Measurements from ENCODE around the gene CBLN3. TPM values are rescaled to one million over a fixed set of nuclear protein-coding genes. Genes with fewer than 3 reads are reported as not detected.

Gene CBLN3
- total RNA-seq, 1 experiment from 2014 or later = 0.15 TPM

DNA sequence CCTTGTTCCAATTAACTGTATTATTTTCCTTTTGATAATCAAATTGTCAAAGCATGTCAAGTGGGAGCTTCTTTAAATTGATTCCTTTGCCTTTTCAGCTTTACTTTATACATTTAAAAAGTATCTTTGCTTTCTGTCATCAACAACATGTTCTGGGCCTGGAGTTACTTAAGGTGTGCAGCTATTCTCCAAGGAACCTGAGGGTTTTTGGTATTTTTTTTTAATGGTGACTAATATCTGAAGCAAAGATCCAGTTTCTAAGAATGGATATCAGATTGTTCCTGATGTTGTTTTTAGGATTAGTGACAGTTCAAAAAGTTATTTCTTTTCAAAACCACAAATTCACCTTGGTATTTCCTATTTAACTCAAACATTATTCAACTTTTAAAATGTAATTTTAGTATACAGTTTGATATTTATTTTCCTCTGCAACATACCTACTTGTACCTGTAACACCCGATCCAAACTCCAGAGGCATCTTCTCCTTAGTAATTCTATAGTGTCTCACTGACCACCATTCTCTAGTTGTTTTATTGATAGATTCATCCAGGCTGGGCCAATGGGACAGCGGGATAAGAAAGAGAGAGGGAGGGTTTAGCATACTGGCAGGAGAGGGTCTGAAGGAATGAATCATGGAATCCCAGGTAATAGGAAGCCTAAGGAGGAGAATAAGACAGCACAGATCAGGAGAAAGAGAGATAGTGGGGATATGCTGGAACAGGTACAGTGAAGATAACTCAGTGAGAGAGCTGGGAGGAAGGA lies 3.1 kb downstream of the CBLN3 start:
- DNase-seq (ENCODE audit: low read depth) = no peak

- peak; percentile 48 for DNase-seq (ENCODE audit: low read depth)
Observed at GRCh38 chr14:24425704-24426103, 3.8 kb downstream of the CBLN3 start.

- DNase-seq (ENCODE audit: low read depth) = no peak
Observed at GRCh38 chr14:24422694-24423601, 6.5 kb downstream of the CBLN3 start.

- DNase-seq (ENCODE audit: low read depth) = peak; percentile 9
Observed at GRCh38 chr14:24422261-24422660, 7.2 kb downstream of the CBLN3 start.

- DNase-seq (ENCODE audit: low read depth) = peak; percentile 44
Observed at GRCh38 chr14:24418492-24418873, 11.0 kb downstream of the CBLN3 start.

DNA sequence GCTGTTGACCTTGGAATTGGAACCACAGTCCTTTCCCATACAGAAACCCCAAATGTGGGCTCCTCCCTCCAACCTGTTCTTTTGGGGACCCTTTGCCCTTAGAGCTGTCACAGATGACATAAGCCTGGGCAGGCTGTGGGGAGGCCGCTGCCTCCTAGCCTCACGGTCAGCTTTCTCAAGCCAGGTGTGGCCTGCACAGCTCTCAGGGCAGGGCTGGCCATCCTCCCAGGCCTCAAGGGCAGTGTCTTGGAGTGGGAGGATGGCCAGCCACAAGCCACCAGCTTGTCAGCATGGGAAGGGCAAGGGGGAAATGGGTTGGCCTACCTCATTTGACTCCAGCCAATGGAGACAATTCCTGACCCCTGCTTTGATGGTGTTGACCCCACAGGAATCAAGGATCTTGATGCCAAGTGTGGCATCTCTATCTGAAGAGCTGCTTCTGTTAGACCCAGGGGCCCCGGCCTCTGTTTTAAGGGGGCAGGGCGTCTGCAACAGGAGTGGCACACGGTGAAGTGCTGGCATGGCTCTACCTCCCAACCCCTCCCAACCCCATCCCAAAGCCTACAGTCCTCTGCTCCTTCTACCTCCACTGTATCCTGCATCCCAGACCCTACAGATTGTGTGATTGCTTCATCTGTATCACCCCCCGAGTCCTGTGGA lies 11.5 kb downstream of the CBLN3 start:
- no peak for DNase-seq (ENCODE audit: low read depth)

- DNase-seq (ENCODE audit: low read depth) = no peak
Observed at GRCh38 chr14:24416932-24417619, 12.4 kb downstream of the CBLN3 start.

DNA sequence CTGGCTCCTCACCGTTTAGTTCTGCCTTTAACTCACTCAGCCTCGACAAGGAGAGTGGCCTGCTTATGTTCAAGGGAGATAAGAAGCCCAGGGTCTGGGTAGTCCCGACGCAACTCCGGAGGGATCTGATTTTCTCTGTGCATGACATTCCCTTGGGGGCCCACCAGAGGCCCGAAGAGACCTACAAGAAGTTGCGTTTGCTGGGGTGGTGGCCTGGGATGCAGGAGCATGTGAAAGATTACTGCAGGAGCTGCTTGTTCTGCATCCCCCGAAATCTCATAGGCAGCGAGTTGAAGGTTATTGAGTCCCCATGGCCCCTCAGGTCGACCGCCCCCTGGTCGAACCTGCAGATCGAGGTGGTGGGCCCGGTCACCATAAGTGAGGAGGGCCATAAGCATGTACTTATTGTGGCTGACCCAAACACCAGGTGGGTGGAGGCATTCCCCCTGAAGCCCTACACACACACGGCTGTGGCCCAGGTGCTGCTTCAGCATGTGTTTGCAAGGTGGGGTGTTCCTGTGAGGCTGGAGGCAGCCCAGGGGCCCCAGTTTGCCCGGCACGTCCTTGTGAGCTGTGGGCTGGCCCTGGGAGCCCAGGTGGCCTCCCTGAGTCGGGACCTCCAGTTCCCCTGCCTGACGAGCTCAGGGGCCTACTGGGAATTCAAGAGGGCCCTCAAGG lies 13.1 kb downstream of the CBLN3 start:
- no peak for DNase-seq (ENCODE audit: low read depth)

- no peak for DNase-seq (ENCODE audit: low read depth)
Observed at GRCh38 chr14:24415421-24416253, 13.8 kb downstream of the CBLN3 start.

DNA sequence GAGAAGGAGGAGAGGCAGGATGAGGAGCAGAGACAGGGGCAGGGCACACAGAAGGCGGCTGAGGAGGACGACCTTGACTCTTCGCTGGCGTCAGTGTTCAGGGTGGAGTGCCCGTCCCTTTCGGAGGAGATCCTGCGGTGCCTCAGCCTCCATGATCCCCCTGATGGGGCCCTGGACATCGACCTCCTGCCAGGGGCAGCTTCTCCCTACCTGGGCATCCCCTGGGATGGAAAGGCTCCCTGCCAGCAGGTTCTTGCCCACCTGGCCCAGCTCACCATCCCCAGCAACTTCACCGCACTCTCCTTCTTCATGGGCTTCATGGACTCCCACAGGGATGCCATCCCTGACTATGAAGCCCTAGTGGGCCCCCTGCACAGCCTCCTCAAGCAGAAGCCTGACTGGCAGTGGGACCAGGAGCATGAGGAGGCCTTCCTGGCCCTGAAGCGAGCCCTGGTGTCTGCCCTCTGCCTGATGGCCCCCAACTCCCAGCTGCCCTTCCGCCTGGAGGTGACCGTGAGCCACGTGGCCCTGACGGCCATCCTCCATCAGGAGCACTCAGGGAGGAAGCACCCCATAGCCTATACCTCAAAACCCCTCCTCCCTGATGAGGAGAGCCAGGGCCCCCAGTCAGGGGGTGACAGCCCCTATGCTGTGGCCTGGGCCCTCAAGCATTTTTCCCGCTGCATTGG lies 14.6 kb downstream of the CBLN3 start:
- no peak for DNase-seq (ENCODE audit: low read depth)

DNA sequence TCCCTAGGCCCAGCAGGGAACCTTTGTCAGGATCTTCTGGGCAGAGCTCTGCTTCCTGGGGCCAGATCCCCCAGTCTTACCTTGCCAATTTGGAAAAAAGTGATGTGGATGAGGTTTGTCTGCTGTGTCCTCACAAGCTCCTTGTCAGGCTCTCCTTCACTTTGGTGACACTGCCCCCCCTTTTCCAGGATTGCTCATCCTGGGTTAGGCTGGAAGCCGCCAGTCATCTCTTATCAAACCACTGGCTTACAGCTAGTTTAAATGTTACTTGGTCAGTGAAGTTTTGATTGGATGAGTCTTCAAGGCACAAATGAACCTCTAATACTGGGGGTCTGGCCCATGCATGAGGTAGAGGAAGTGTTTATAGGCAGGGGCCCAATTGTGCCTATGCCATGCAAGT lies 15.4 kb downstream of the CBLN3 start:
- no peak for DNase-seq (ENCODE audit: low read depth)

DNA sequence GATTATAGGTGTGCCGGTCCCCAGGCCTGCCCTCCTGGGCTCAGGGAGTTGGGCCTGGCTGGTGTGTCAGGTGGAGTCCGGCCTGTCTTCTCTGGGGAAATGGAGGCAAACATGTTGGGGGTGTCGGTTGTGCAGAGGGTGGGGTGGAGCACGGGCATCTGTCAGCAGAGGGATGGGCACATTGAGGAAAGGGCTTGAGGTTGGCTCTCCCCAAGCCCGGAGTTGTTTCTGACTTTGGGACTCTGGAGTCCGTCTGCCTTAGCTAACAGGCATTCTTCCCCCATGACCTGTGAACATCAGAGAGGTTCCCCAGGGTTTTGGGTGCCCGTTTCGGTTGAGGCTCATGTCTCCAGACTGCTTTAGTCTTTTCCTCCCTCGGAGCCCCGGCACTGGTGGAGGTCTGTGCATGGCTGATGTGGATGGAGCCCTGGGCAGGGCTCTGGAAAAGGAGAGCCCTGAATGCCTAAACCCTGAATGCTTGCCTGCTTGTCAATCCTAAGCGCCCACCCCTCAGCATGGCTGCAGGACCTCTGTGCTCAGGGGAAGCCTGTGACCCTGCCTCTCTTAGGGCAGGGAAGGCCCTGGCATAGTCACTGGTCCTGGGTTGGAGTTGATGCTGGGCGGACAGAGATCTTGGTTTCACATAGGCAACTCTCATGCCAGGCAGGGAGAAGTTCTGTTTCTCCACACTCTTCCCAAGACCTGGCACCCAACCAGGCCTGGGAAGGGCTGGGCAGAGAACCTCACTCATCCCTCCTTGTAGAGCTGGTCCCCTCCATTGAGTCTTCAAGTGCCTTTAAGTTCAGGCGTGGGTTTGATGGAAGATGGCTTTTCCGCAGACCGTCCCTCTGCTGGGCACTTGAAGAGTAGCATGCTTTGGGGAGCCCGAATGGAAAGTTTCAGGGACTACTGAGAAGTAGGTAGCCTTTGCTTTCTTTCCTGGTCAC lies 17.8 kb downstream of the CBLN3 start:
- peak; percentile 31 for DNase-seq (ENCODE audit: low read depth)

- no peak for DNase-seq (ENCODE audit: low read depth)
Observed at GRCh38 chr14:24409956-24410355, 19.5 kb downstream of the CBLN3 start.

DNA sequence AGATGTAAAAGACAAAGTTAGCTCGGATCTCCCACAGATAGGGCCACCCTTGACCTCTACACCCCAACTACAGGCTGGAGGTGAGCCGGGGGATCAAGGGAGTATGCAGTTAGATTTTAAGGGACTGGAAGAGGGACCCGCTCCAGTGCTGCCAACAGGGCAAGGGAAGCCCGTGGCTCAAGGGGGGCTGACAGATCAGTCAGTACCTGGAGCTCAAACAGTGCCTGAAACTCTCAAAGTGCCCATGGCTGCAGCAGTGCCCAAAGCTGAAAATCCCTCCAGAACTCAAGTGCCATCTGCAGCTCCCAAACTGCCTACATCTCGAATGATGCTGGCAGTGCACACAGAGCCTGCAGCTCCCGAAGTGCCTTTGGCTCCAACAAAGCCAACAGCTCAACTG lies 20.3 kb downstream of the CBLN3 start:
- no peak for DNase-seq (ENCODE audit: low read depth)

DNA sequence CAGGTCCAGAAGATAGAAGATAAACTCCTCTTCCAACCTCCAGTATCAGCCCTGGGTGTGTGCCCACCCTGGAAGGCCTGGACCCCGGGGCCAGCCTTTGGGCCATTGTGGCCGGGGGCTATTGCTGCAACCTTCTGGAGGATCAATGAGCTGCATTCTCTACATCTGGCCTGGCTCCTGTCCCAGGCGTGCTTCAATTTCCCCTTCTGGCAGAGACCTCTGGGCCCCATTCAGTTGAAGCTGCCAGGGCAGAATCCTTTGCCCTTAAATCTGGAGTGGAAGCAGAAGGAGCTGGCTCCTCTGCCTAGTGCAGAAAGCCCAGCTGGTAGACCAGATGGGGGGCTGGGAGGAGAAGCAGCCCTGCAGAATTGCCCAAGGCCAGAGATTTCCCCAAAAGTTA lies 20.7 kb downstream of the CBLN3 start:
- DNase-seq (ENCODE audit: low read depth) = no peak

DNA sequence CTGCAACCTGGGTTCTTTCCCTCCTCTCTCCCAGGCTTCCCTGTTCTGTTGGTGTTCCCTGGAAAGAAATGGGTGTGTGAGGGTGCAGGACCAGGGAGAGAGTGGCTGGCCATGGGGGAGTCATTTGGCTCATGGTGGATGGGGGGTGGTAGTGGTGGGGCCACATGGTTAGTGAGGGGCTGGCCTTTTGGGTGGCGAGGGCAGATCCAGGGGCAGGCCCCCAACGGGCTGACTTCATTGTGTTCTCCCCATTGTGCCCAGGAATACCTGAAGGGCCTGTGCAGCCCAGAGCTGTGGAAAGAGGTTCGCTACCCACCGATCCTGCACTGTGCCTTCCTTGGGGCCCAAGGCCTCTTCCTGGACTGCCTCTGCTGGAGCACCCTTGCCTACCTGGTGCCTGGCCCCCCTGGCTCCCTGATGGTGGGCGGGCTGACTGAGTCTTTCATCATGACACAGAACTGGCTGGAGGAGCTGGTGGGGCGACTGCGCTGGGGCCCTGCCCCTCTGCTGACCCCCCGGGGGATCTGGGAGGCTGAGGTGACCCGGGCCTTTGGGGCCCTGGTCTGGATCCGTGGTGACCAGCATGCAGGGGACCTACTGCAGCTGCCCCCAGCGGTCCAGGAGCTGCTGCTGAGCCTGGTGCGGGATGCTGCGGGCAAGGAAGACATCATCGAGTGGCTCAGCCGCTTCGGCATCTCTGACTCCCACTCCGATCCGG lies 21.7 kb downstream of the CBLN3 start:
- DNase-seq (ENCODE audit: low read depth) = no peak

GRCh38 chr14:24406416-24406815 lies 23.1 kb downstream of the CBLN3 start:
- no peak for DNase-seq (ENCODE audit: low read depth)

DNA sequence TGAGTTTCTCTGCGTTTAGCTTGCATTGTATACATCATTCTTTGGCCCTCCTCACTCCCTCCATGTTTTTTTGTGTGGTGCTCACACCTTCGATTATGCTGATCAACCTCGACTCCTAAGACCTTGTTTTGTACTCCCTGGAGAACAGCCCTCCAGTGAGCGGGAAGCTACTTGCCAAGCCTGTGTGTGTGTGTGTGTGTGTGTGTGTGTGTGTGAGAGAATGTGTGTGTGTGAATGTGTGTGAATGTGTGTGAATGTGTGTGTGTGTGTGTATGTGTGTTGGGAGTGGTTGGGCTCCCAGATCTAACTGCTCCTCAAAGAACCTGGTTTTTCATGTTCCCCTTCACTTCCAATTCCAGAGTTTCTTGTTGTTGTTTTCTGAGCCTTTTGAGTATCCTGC lies 24.7 kb downstream of the CBLN3 start:
- DNase-seq (ENCODE audit: low read depth) = no peak
